ENCODE data around the gene PTPN14.

Gene PTPN14

GRCh38 chr1:214541206-214541605, 10.2 kb downstream of the PTPN14 start:
- no peak for DNase-seq (ENCODE audit: low read depth in 1 of 2, low spot score in 1 of 2)
- TF ChIP-seq REST (IDR thresholded peaks at IDR 0.05; ENCODE audit: insufficient replicate concordance, low read depth), result no peak
- no peak for TF ChIP-seq SPI1 (IDR thresholded peaks at IDR 0.05; ENCODE audit: borderline replicate concordance, low read depth)
- TF ChIP-seq GABPA (IDR thresholded peaks at IDR 0.05; ENCODE audit: low read depth), result no peak
- no peak for TF ChIP-seq POLR2AphosphoS5 (IDR thresholded peaks at IDR 0.05; ENCODE audit: low read depth)
- Histone ChIP-seq H3K4me3 (replicated peaks; ENCODE audit: insufficient read depth, low read length) (no peak overlapping the region), H3K27ac (replicated peaks) (no peak overlapping the region), H3K27me3 (ENCODE audit: insufficient read depth, poor library complexity, severe bottlenecking) (no peaks in the 10 kb centered on the region)

- Histone ChIP-seq H3K4me3 (replicated peaks; ENCODE audit: insufficient read depth, low read length) (no peak overlapping the region), H3K27me3 (ENCODE audit: insufficient read depth, poor library complexity, severe bottlenecking) (no peaks in the 10 kb centered on the region), H3K27ac (replicated peaks) (no peak overlapping the region)
- DNase-seq (ENCODE audit: low read depth in 1 of 2, low spot score in 1 of 2), result no peak
- no peak for TF ChIP-seq CTCF (IDR thresholded peaks at IDR 0.05; ENCODE audit: insufficient read depth, low read length)
- no peak for TF ChIP-seq GABPA (IDR thresholded peaks at IDR 0.05; ENCODE audit: low read depth)
- no peak for TF ChIP-seq REST (IDR thresholded peaks at IDR 0.05; ENCODE audit: insufficient replicate concordance, low read depth)
These were observed 11.1 kb downstream of the PTPN14 start for GRCh38 chr1:214540324-214540723.

GRCh38 chr1:214538496-214538895, 12.9 kb downstream of the PTPN14 start:
- TF ChIP-seq REST (IDR thresholded peaks at IDR 0.05; ENCODE audit: insufficient replicate concordance, low read depth) (no peak), GABPA (IDR thresholded peaks at IDR 0.05; ENCODE audit: low read depth) (no peak), SPI1 (IDR thresholded peaks at IDR 0.05; ENCODE audit: borderline replicate concordance, low read depth) (no peak), POLR2AphosphoS5 (IDR thresholded peaks at IDR 0.05; ENCODE audit: low read depth) (no peak), CTCF (IDR thresholded peaks at IDR 0.05; ENCODE audit: insufficient read depth, low read length) (no peak)
- Histone ChIP-seq H3K27ac (replicated peaks) (no peak overlapping the region), H3K4me3 (replicated peaks; ENCODE audit: insufficient read depth, low read length) (no peak overlapping the region), H3K27me3 (ENCODE audit: insufficient read depth, poor library complexity, severe bottlenecking) (no peaks in the 10 kb centered on the region)
- DNase-seq (ENCODE audit: low read depth in 1 of 2, low spot score in 1 of 2), result no peak
